ENCODE data around the gene IPCEF1.

DNA sequence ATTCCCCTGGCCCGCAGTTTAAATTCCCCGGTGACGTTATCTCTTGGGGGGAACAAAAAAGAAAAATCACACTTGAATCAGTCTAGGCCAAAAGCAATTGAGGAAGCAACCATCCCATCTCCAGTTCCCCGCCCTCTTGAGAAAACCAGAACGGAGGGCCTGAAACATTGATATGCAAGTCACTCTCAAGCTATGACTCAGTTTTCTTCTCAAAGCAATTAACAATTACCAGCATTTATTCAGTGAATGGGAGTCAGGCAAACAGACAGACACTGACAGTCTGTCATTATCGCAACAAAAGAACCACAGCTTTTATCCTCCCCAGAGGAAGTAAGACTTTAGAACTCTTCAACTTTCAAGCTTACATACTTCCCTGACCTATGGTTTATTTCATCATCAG lies 216.7 kb downstream of the IPCEF1 start:
- TF ChIP-seq EZH2phosphoT487 (IDR thresholded peaks at IDR 0.05; ENCODE audit: insufficient read depth, low read depth) (no peak), EZH2 (IDR thresholded peaks at IDR 0.05; ENCODE audit: insufficient read depth, poor library complexity, severe bottlenecking) (no peak)

Measured in GM23248 (cell line).